ENCODE results near the gene TLE4. TPM values are rescaled to one million over a fixed set of nuclear protein-coding genes. Genes with fewer than 3 reads are reported as not detected.
A peak's percentile ranks its signal among the peaks of the same experiment; 100 is the strongest.

Gene TLE4
- polyA plus RNA-seq, 12 donors, result 13.9 to 39.6 (median 19.6) TPM; not detected in 1

DNA sequence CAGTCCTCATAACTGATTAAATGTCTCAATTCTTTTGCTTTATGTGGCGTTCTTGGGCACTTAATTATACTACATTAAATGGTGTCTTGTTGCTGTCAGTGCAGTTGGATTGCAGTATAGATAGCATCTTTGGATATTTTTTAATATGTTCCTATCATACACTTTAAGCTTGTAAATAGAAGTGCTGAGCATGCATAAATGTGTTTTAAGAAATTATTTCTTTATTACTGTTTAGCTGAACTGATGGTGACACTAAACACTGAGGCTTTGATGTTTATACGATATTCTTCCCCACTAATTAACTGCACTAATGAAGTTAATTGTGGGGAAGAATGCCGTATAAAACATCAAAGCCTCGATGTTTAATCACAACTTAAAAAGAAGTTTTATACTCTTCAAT, 116.6 kb downstream of the TLE4 start:
- no peak for DNase-seq

DNA sequence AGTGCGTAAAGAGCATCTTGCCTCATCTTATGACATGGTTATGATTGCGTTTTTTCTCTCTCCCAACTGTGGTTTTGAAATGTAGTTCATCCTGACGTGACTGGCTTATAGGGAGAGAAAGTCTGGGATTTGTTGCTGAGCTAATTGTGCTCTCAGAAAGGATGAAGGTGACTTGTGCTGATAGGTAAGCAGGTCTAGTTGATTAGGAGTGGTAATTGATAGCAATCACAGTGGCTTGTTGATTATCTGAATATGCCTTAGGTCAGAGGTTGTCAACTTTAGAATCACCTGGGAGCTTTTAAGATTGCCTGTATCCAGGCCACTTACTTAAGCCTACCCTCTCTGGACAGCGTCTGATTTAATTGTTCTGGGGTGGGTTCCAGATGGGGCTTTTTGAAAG, 117.8 kb downstream of the TLE4 start:
- DNase-seq, result no peak

DNA sequence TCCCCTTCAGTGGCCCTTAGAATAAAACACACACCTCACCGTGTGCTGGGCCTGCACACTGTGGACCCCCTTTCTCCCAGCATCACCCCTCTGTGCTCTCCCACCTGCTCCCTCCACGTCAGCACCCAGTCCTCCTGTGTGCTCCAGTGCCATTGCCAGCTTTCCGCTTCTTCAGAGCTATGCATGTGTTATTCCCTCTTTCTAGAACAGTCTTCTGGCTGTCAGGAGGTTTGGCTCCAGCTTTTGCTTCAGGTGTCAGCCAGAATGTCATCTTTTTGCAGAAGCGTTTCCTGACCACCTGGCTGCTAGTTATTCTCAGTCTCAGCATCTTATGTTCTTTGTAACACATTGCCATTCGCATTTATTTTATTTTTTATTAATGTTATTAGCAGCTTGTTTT, 119.7 kb downstream of the TLE4 start:
- no peak for DNase-seq

DNA sequence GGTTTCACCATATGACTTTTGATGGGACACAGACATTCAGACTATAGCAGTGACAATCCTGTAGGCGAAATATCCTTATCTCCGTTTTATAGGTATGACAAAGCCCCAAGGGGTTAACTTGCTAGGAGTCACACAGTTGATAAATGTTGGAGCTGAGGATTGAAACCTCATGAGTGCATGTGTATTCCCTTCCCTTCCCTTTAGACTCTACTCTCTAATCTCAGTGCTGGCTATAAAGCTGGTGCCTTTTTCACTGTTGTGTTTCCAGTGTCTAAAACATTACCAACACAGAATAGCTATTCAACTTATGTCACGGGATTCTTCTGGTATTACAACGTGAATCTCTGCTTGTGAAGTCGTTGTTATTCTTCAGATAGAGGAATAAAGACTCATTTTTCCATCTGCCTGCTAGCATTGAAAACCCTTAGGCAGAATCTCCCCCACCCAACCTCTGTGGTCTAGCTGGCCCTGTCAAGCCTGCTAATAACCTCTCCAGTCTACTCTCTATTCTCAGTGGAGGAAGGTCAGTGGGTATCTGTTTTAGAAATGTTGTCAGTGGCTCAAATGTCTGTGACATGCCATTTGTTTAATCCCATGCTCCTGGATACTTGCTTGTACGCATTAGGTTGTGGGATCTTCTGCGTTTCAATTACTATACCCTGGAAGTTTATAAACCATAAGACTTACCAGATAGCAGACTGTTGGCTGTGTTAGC, 121.2 kb downstream of the TLE4 start:
- no peak for DNase-seq

DNA sequence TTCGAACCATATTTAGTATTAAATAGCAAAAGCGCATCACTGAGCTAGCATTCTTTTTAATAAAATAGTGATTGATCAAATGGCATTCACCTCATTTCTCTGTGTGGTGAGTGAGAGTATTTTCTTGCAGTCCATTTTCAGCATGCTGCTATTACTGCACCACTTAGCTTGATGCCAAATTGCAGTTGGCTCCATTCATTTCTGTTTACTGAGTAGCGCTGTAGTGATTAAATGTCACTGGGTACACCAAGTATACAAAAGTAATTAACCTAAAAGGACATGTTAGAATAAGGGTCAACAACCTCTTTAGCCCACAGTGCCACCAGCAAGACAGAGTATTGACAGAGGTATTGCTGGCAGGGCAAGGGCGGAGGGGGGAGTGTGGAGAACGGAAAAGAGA, 122.0 kb downstream of the TLE4 start:
- no peak for DNase-seq

DNA sequence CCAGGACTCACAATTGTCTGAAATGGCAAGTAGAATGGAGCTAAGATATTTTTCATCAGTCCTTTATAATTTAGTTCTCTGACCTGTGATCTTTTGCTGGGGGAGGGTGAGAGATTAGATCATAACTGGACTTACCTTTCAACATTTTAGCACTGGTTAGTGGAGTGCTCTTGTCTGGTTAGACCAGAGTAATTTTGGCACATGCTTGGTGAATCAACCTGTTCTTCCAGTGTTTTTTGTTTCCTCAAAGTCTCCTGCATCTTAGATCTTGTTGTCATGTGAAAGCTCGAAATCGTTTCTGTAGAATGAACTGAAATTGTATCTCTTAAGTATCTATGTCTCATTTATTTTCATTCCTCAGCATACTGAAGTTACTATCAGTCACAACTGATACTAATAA, 122.4 kb downstream of the TLE4 start:
- no peak for DNase-seq

DNA sequence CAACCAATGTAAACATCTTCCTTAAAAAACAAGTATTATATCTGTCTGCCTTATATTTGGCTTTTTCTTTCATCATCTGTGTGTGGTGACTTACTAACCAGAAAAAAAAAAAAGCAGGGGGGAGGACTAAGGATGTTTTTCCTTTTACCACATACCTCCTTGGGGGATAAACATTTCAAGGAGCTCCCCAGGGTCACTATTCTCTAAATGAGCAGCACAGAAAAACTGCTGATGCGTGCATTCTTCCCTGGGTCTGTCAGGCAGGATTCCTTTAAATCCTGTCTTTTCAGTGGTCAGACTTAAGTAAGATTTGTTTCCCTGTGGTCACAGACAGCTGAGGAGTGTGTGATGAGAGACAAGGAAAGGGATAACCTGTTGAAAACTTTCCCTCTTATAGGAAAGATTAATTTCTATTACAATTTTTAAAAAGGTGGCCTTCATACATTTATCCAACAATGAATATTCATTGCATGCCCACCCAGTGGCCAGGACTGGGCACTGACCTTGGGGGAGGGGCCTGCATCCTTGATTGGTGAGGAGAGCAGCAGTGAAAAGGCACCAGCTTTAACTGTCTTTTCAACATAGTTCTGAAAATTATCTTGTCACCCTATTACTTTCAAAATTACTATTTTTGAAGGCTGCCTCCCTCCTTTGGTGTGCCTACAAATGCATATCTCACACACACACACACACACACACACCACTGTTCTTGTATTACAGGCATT, 123.1 kb downstream of the TLE4 start:
- no peak for DNase-seq

DNA sequence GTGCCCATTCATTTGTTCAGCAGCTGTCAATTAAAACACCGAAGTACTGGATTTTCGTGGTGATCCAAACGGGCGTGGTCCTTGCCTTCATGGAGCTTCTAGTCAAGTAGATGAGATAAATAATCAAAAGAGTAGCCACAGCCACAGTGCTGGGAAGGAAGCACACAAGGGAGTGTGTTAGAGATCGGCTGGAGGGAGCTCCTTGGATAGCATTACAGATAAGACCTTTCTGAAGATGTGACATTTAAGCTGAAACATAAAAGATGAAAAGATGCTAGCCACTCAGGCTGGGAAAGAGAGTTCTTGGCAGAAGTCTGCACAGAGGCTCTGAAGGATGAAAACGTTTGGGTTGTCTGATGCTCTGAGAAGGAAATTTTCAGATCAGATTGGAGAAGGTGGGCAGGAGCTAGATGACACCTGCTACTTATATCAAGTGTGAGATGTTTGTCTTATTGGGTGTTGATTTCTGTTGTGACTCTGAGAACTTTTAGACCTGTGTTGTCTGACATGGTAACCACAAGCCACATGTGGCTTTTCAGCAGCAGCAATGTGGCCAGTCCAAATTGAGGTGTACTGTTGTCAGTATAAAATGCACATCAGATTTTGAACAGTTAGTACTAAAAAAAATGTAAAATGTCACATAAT, 123.9 kb downstream of the TLE4 start:
- DNase-seq, result no peak

DNA sequence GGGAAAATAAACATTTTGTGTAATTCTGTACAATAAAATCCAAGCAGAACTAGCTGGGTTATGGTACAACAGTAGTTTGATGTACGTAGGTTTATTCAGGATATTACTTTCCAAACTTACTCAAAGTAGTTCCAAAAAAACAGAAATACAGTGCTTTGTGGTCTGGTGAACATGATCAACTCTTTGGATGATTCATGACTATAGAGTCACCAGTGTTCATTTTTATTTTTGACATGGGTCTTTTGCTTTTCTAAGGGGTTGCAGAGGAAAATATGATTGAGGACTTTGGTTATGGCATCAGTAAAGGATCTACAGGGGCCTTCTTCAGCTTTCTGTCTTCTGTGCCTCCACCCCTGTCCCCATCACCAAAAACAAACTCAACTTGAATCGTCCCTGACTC, 127.2 kb downstream of the TLE4 start:
- DNase-seq, result no peak

DNA sequence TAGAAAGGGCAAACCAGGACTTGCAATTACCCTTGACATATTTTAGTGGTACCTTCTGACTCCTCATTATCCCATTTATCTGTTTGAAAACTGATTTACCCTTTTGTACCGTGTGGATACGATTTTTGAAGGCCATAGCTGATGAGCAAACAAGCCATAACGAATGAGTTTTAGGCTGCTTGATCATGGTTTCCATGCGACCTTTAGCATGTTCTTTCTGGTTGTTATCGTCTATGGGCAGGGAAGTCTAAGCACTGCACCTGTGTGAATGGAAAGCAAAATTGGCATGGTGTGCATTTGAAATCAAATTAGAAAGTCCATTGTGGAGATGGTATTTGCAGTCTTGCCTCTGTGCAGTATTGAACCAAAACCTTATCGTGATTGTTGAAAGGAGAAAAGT, 127.7 kb downstream of the TLE4 start:
- DNase-seq, result no peak

DNA sequence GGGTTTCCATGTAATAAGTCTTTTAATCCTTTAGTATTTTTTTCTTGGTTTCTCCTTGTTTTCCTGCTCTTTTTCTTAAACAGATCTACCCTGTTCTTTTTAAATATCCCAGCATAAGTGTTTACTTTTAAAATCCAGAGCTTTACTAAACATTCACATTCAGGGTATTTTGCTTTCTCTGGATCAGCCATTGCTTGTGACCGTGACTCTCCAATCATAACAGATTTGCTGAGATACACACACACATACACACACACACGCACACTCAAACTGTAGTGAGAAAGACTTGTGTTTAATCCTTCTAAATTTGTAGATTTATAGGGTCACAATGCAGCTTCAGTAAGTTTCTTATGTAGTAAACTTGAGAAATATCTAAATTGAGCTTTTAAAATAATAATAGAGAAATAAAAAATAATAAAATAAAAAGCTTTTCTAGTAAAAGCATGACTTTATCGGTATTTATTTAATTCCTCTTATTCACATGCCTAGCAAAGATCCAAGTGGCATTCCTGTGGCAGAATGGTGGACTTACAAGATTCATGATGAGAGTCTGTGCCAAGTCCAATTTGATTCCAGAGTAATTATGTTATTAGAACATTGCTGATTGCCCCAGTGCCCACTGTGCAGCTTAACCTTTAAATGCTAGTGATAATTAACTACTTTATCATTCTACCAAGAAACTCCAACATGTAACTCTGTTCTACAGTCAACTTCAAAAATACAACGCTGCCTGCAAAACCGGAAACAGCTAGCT, 129.0 kb downstream of the TLE4 start:
- no peak for DNase-seq

DNA sequence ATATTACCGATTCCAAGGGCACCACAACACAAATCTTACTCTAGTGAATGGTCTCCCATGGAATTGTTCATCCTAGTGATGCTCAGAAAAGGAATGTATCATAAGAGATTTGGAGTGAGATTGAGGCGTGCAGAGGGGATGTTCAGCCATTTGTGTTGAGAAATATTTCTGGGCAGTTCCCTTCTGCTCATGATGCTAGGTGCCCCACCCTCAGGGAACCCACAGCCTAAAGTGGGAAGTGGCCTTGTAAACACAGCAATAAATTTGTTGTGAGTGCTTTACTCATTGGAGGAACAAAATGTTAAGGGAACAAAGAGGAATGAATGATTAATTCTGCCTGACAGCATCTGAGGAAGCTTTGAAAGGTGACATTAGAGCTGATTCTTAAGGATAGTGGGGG, 129.9 kb downstream of the TLE4 start:
- no peak for DNase-seq

DNA sequence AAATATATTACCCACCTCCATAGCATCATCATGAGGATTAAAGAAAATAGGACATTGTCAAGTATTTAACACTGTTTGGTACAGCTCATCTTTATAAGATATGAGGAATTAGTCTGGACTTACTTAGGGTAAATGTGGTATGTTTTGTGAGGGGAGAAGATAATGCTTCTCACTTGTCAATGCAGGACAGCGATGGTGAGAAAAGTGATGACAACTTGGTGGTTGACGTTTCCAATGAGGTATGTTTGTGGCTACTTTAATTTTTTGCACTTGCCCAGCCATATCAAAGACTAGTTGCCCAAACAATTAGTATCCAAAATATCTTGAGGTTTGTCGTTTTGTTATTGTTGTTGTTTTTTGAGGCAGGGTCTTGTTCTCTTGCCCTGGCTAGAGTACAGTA, 133.9 kb downstream of the TLE4 start:
- no peak for DNase-seq

DNA sequence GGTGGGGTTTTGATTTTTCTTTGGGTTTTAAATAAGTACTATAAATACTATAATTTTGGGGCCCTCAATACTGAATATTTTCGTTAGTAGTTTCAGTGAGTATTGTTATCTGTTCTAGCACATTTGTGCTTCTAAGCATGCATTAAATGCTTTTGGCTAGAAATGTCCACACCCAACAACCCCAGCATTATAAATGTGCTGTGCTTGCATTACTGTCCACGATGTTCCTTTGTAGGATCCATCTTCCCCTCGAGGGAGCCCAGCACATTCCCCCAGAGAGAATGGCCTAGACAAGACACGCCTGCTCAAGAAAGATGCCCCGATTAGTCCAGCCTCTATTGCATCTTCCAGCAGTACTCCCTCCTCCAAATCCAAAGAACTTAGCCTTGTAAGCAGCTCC, 134.7 kb downstream of the TLE4 start:
- no peak for DNase-seq

DNA sequence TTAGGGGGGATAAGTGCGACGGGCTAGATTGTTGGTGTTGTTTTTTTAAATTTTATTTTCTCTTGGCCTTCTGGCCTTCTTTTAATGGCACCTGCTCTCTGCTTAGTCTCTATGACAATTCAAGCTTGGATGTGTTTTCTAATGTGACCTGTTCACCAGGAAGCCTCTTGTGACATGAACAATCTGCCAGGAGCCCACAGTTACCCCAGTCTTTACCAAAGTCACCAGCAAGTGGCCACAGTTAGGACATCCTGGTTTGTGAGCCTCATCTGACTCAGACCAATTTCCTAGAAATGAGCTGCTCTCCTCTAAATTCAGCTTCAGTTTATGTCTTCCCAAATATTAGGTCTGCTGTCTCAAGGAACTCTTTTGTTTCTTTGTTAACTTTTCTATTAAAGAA, 135.8 kb downstream of the TLE4 start:
- DNase-seq, result no peak

DNA sequence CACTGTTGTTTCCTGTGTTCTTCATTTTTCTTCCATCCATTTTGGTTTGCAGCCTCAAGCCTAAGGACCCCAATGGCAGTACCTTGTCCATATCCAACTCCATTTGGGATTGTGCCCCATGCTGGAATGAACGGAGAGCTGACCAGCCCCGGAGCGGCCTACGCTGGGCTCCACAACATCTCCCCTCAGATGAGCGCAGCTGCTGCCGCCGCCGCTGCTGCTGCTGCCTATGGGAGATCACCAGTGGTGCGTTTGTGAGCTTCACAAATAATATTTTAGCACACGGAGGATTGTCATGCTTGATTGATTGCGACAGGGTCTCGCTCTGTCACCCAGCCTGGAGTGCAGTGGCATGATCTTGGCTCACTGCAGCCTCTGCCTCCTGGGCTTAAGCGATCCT, 136.8 kb downstream of the TLE4 start:
- DNase-seq, result no peak

DNA sequence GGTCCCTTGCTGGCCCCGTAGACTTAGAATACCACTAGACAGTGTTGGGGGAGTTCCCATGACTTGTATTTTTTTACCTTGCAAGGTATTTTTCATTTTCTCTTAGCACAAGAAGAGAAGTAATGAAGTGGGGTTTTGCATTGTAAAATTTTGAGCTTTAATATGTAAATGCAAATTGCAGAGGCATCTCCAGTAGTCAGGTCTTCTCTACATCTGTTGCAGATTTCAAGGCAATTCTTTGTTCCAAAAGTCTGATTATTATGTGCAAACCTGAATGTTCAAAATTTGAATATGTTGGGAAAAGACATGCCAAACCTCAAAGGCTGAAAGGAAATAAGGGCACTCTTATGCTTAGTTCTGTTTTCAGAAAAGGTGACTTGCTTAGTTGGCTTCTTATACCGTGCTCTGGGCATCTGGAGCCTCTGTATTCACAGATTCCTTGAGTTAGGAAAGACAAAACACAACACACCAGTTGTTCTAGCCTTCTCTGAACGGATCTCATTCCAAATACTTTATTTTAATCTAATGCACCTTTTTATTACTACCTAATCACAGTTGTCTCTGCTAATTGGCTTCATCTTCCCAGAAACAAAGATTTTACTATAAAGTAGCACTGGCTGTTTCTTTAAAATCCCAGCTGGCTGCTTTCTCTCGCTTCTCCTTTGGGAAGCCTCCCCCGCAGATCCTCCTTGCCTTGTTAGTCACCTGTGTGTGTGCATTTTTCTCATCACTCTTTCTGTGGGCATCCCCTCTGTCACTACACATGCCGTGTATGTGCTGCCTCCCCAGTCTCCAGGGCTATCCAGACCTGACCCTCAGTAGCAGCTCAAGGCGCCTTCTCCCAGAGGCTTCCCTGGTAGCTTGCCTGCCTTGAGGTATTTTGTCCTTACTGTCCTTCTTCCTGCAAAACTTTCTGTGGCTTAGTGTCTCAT, 138.2 kb downstream of the TLE4 start:
- DNase-seq, result no peak

DNA sequence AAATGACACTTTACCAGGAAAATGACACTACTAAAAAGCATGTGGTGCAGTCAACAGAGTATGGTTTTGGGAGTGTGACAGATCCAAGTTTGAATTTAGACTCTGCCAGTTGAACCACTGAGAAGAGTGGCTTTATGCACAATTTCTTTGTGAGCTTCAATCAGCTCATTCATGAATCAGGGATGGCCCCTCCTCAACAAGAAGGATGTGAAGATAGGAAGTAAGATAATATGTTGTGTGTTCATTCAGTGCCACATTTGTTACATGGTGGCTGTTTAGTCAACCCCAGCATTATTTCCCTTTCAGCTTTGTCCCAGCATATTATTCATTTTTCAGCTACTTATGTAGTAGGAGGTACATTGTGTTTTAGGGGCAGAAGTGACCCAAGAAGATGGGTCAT, 140.1 kb downstream of the TLE4 start:
- no peak for DNase-seq

DNA sequence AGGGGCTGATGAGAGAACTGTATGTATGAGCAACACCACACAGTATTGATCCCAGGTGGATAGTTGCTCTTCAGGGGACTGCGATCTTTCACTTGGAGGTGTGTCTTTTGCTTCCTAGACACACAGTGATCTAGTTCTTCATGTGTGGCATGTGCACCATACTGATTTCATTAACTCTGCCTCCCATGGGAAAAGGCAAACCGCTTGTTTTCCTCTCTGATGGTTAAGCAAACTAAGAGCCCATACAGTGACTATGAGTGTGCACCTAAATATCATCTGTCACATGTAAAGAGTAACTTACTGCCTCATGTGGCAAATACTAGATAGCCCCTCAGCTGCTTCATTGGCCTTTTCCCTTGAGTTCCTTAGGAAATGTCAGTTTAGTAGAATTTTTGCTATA, 147.3 kb downstream of the TLE4 start:
- DNase-seq, result no peak

DNA sequence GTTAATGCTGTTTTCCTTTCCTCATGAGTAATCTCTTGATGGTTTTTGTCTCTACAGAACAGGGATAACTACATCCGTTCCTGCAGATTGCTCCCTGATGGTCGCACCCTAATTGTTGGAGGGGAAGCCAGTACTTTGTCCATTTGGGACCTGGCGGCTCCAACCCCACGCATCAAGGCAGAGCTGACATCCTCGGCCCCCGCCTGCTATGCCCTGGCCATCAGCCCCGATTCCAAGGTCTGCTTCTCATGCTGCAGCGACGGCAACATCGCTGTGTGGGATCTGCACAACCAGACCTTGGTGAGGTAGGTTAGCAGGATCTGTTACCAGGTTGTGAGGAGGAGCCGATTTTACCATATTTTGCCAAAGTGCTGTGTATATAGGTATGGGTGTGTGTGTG, 148.2 kb downstream of the TLE4 start:
- no peak for DNase-seq

DNA sequence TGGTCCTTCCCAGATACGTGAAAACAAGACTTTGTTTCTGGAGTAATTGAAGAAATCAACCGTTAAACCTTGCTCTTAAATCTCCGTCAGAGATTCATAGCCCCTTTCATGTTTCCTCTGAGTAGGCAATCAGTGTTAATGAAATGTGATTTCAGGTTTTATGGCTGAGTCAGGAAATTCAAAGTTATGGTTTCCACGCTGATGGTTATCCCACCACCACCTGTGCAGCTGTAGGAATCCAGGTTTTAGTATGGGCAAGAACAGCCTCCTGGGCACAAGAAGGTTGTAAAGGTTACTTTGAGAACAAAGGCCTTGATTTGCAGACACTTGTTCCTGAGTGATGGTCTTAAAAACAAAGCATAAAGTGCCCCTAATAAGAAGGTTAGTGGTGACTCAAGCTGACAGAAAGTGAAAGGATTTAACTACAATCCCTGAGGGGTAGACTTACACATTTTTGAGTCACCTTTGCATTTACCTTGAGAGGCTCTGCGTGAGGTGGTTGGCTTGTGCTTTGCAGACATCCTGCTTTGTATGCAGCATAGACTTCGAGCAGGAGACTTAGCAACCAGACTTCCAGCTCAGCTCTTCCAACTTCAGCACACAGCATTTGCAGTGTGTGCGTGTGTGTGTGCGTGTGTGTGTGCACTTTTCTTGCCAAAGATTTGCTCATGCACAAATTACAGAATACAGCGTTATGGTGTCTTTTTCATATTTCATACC, 159.6 kb downstream of the TLE4 start:
- DNase-seq, result peak; percentile 2

Data from muscle of arm (tissue), 12 donors.